HepG2 (cell line): ENCODE measurements around the gene ZFR. TPM values are rescaled to one million over a fixed set of nuclear protein-coding genes. Genes with fewer than 3 reads are reported as not detected.

ENCODE experiments used
- CEBPG ChIP-seq: IDR thresholded peaks from 2 replicates; pipeline ENCODE4 v1.6.1; 2016
- FUBP1 ChIP-seq: sonication (generic); formaldehyde crosslinking; IDR thresholded peaks from 2 replicates; pipeline ENCODE4 v1.5.1; 2020; ENCODE audit warnings: missing genetic modification reagents, mild to moderate bottlenecking, borderline replicate concordance
- KDM5A ChIP-seq: fragments of 200-600 bp; sonication (generic); IDR thresholded peaks from 2 replicates; pipeline ENCODE4 v1.7.0; 2018; ENCODE audit warnings: antibody characterized with exemption, mild to moderate bottlenecking, low read length, borderline replicate concordance
- KDM6A ChIP-seq: IDR thresholded peaks from 2 replicates; pipeline ENCODE4 v1.6.1; 2016; ENCODE audit warnings: low read depth
- PHB2 ChIP-seq: fragments of 450-650 bp; IDR thresholded peaks from 2 replicates; pipeline ENCODE4 v1.6.1; 2018; ENCODE audit not compliant: partially characterized antibody
- RNF2 ChIP-seq: fragments of 450-650 bp; conservative IDR thresholded peaks from 2 replicates; pipeline ENCODE4 v1.6.1; 2016; ENCODE audit warnings: low read depth
- RNF219 ChIP-seq: sonication (generic); formaldehyde crosslinking; IDR thresholded peaks from 2 replicates; pipeline ENCODE4 v1.5.0; 2020; ENCODE audit warnings: mild to moderate bottlenecking, missing genetic modification reagents
- SIX1 ChIP-seq: sonication (generic); formaldehyde crosslinking; IDR thresholded peaks from 2 replicates; pipeline ENCODE4 v1.4.0; 2020; ENCODE audit warnings: missing genetic modification reagents, borderline replicate concordance
- STAG1 ChIP-seq: sonication (generic); formaldehyde crosslinking; IDR thresholded peaks from 2 replicates; pipeline ENCODE4 v1.4.0; 2020; ENCODE audit warnings: missing genetic modification reagents
- ZFAT ChIP-seq: sonication (generic); formaldehyde crosslinking; conservative IDR thresholded peaks from 2 replicates; pipeline ENCODE4 v1.8.1; 2023; ENCODE audit warnings: missing genetic modification reagents, inconsistent platforms
- ZNF121 ChIP-seq: sonication (generic); formaldehyde crosslinking; IDR thresholded peaks from 2 replicates; pipeline ENCODE4 v1.5.0; 2020; ENCODE audit warnings: mild to moderate bottlenecking, missing genetic modification reagents
- ZNF33B ChIP-seq: sonication (generic); formaldehyde crosslinking; IDR thresholded peaks from 2 replicates; pipeline ENCODE4 v1.5.1; 2020; ENCODE audit warnings: mild to moderate bottlenecking, missing genetic modification reagents
- ZNF431 ChIP-seq: sonication (generic); formaldehyde crosslinking; IDR thresholded peaks from 2 replicates; pipeline ENCODE4 v1.9.0; 2022; ENCODE audit warnings: missing genetic modification reagents, low read depth, mild to moderate bottlenecking, borderline replicate concordance
- ZNF558 ChIP-seq: sonication (generic); formaldehyde crosslinking; IDR thresholded peaks from 2 replicates; pipeline ENCODE4 v1.9.0; 2022; ENCODE audit warnings: mild to moderate bottlenecking, missing genetic modification reagents, borderline replicate concordance
- polyA plus RNA-seq, 8 experiments: library from polyadenylated mRNA; depleted of rRNA in 3 of 8; stranded (reverse) in 7 of 8; unstranded in 1 of 8; fragments of >200 nt; fragmentation: Illumina TruSeq in 4 of 8; extraction: Trizol in 4 of 8; gene quantifications; 2 replicates each; pipeline versions ENCODE4 v1.2.1 to v1.2.3, GENCODE V29; 2011 to 2016; ENCODE audit warnings: low read depth in 4 of 8, missing spikeins in 1 of 8, mixed read lengths in 1 of 8; ENCODE audit not compliant: insufficient read depth in 1 of 8
- total RNA-seq, 5 experiments: library from RNA; depleted of rRNA; stranded (reverse); fragments of >200 nt; fragmentation: Illumina TruSeq; extraction: Trizol; gene quantifications; 2 replicates each; pipeline ENCODE4 v1.2.3, GENCODE V29; 2016; ENCODE audit warnings: low read depth in 1 of 5
- TF ChIP-seq, protein P1 (sequence below): sonication (generic); formaldehyde crosslinking; IDR thresholded peaks from 2 replicates; pipeline ENCODE4 v1.4.0; 2020; ENCODE audit warnings: mild to moderate bottlenecking, missing genetic modification reagents
- TF ChIP-seq, protein P2 (sequence below), 2 experiments: sonication (generic) in 1 of 2; formaldehyde crosslinking in 1 of 2; IDR thresholded peaks; 2 replicates each; pipeline versions ENCODE4 v1.5.1 to v1.6.1; 2011 to 2020; ENCODE audit warnings: borderline replicate concordance in 1 of 2, low read depth in 1 of 2, low read length in 1 of 2, mild to moderate bottlenecking in 1 of 2, missing genetic modification reagents in 1 of 2, moderate library complexity in 1 of 2
- TF ChIP-seq, protein P3 (sequence below): sonication (generic); formaldehyde crosslinking; IDR thresholded peaks from 2 replicates; pipeline ENCODE4 v1.5.1; 2020; ENCODE audit warnings: mild to moderate bottlenecking, missing genetic modification reagents, moderate library complexity

Gene ZFR
- total and polyA plus RNA-seq, 2 of the 13 experiments (the other 11 are each of a cell fraction or from before 2014, with no cell fraction given), result 89.0 to 92.8 TPM

DNA sequence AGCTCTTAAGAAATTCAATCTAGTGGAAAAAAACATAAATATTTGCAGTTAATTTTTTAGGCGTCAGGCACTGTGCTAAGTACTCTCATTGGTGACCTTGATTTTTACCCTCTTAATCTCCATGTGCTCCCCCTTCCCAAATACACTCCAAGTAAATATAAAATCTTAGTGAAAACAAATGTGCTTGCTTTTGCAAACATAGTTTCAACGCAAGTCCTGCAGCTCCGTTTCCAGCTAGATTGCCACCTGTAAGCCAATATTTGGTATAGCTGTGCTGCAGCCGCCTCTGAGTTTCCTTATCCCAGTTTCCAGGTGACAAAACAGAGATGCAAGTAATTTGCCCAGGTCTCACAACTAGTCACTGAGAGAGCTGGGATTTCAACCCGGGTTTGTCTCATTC lies 129.9 kb downstream of the ZFR start (continued):
- TF ChIP-seq RNF219 (CRISPR knock-in tag) (no peak), RNF2 (no peak), FUBP1 (CRISPR knock-in tag) (no peak), STAG1 (peak; percentile 18), ZNF121 (CRISPR knock-in tag) (no peak), ZNF558 (CRISPR knock-in tag) (no peak), KDM6A (CRISPR knock-in tag) (no peak), PHB2 (no peak), ZNF33B (no peak), KDM5A (no peak), ZNF431 (CRISPR knock-in tag) (no peak), SIX1 (CRISPR knock-in tag) (peak; percentile 39; the same call in 1 of the 2 replicates), ZFAT (CRISPR knock-in tag) (no peak), CEBPG (CRISPR knock-in tag) (peak; percentile 29; the same call in 1 of the 2 replicates)
- TF ChIP-seq, protein P1, sequence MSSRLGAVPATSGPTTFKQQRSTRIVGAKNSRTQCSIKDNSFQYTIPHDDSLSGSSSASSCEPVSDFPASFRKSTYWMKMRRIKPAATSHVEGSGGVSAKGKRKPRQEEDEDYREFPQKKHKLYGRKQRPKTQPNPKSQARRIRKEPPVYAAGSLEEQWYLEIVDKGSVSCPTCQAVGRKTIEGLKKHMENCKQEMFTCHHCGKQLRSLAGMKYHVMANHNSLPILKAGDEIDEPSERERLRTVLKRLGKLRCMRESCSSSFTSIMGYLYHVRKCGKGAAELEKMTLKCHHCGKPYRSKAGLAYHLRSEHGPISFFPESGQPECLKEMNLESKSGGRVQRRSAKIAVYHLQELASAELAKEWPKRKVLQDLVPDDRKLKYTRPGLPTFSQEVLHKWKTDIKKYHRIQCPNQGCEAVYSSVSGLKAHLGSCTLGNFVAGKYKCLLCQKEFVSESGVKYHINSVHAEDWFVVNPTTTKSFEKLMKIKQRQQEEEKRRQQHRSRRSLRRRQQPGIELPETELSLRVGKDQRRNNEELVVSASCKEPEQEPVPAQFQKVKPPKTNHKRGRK (CRISPR knock-in tag), result no peak
- TF ChIP-seq, protein P2, sequence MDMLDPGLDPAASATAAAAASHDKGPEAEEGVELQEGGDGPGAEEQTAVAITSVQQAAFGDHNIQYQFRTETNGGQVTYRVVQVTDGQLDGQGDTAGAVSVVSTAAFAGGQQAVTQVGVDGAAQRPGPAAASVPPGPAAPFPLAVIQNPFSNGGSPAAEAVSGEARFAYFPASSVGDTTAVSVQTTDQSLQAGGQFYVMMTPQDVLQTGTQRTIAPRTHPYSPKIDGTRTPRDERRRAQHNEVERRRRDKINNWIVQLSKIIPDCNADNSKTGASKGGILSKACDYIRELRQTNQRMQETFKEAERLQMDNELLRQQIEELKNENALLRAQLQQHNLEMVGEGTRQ (IDR thresholded peaks at IDR 0.05; ENCODE audit: low read depth, low read length), result no peak
- TF ChIP-seq, protein P2 (CRISPR knock-in tag; IDR thresholded peaks at IDR 0.05; ENCODE audit: borderline replicate concordance), result no peak
- TF ChIP-seq, protein P3, sequence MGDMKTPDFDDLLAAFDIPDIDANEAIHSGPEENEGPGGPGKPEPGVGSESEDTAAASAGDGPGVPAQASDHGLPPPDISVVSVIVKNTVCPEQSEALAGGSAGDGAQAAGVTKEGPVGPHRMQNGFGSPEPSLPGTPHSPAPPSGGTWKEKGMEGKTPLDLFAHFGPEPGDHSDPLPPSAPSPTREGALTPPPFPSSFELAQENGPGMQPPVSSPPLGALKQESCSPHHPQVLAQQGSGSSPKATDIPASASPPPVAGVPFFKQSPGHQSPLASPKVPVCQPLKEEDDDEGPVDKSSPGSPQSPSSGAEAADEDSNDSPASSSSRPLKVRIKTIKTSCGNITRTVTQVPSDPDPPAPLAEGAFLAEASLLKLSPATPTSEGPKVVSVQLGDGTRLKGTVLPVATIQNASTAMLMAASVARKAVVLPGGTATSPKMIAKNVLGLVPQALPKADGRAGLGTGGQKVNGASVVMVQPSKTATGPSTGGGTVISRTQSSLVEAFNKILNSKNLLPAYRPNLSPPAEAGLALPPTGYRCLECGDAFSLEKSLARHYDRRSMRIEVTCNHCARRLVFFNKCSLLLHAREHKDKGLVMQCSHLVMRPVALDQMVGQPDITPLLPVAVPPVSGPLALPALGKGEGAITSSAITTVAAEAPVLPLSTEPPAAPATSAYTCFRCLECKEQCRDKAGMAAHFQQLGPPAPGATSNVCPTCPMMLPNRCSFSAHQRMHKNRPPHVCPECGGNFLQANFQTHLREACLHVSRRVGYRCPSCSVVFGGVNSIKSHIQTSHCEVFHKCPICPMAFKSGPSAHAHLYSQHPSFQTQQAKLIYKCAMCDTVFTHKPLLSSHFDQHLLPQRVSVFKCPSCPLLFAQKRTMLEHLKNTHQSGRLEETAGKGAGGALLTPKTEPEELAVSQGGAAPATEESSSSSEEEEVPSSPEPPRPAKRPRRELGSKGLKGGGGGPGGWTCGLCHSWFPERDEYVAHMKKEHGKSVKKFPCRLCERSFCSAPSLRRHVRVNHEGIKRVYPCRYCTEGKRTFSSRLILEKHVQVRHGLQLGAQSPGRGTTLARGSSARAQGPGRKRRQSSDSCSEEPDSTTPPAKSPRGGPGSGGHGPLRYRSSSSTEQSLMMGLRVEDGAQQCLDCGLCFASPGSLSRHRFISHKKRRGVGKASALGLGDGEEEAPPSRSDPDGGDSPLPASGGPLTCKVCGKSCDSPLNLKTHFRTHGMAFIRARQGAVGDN (CRISPR knock-in tag), result no peak
